Tibial nerve (tissue), 4 donors: ENCODE results near the gene PRDM1.

Experiments
- CTCF ChIP-seq, 5 experiments: fragments of 200-600 bp in 3 of 5; fragments of 450-650 bp in 2 of 5; sonication (generic) in 3 of 5; IDR thresholded peaks; one replicate each; pipeline ENCODE4 v1.5.1; 2016 to 2019; ENCODE audit warnings: antibody characterized with exemption in 5 of 5, mild to moderate bottlenecking in 3 of 5, moderate library complexity in 2 of 5
- EP300 ChIP-seq, 2 donors: sonication (generic); formaldehyde crosslinking; IDR thresholded peaks; one replicate each; pipeline ENCODE4 v1.6.1; 2017; ENCODE audit warnings: antibody characterized with exemption in 2 of 2, mild to moderate bottlenecking in 1 of 2
- POLR2A ChIP-seq, 2 donors: fragments of 450-650 bp; IDR thresholded peaks; one replicate each; pipeline ENCODE4 v1.6.1; 2017; ENCODE audit warnings: antibody characterized with exemption in 2 of 2, mild to moderate bottlenecking in 2 of 2, moderate library complexity in 2 of 2

DNA sequence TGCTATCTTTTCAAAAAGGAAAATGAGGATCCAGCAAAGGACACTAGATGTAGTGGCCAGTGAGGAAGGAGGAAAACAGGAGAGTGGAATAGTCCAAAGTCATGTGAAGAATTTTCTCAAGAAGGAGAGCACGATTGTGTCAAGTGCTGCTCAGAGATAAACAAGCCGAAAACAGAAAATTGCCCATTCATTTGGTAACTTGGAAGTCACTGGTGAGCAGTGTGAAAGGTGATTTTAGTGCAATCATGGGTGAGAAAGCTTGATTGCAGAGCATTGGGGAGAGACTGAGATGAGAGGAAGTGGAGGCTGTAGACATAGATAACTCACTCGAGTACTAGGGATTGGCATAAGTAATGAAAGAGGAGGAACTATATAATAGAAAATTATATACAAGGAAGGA, 26.0 kb upstream of the PRDM1 start:
- TF ChIP-seq CTCF (IDR thresholded peaks at IDR 0.05) (no peak), POLR2A (IDR thresholded peaks at IDR 0.05) (no peak), EP300 (IDR thresholded peaks at IDR 0.05) (no peak)
